Osteocyte (in vitro differentiated cells): ENCODE data around the gene RAD23B. TPM values are rescaled to one million over a fixed set of nuclear protein-coding genes. Genes with fewer than 3 reads are reported as not detected.

ENCODE experiments used
- DNase-seq: peaks from one replicate; pipeline ENCODE4 v3.0.0; 2021; ENCODE audit warnings: mixed read lengths; ENCODE audit not compliant: unreplicated experiment; ENCODE audit errors: extremely low spot score
- H3K27ac Mint-ChIP-seq: one replicate; pipeline ENCODE4 v1.8.0; 2021; ENCODE audit warnings: mild to moderate bottlenecking, mixed read lengths; ENCODE audit not compliant: unreplicated experiment
- H3K27me3 Mint-ChIP-seq: one replicate; pipeline ENCODE4 v1.8.0; 2021; ENCODE audit warnings: mixed read lengths; ENCODE audit not compliant: unreplicated experiment
- H3K36me3 Mint-ChIP-seq: one replicate; pipeline ENCODE4 v1.8.0; 2021; ENCODE audit warnings: mixed read lengths; ENCODE audit not compliant: unreplicated experiment
- H3K4me1 Mint-ChIP-seq: one replicate; pipeline ENCODE4 v1.8.0; 2021; ENCODE audit warnings: mixed read lengths; ENCODE audit not compliant: unreplicated experiment
- H3K4me3 Mint-ChIP-seq: one replicate; pipeline ENCODE4 v1.8.0; 2021; ENCODE audit warnings: mild to moderate bottlenecking, moderate library complexity, mixed read lengths; ENCODE audit not compliant: unreplicated experiment
- H3K9me3 Mint-ChIP-seq: one replicate; pipeline ENCODE4 v1.8.0; 2021; ENCODE audit warnings: mixed read lengths; ENCODE audit not compliant: unreplicated experiment
- CTCF ChIP-seq: fragments of 200-600 bp; sonication (generic); IDR thresholded peaks from 2 replicates; pipeline ENCODE4 v1.5.0; 2021; ENCODE audit warnings: antibody characterized with exemption, mild to moderate bottlenecking, moderate library complexity
- total RNA-seq: library from RNA; stranded (reverse); gene quantifications from 2 replicates; pipeline ENCODE4 v1.2.1, GENCODE V29; 2021

Gene RAD23B
- total RNA-seq, 1 donor from 2014 or later: 125 TPM

GRCh38 chr9:107333363-107333762, 50.3 kb downstream of the RAD23B start:
- DNase-seq: no peak
- Mint-ChIP-seq H3K4me3 (no peak overlapping the region), H3K4me1 (peaks cover 7% of the 10 kb centered on the region), H3K27ac (no peak overlapping the region), H3K36me3 (peaks cover 66% of the 10 kb centered on the region), H3K9me3 (no peaks in the 10 kb centered on the region), H3K27me3 (no peaks in the 10 kb centered on the region)
- TF ChIP-seq CTCF: no peak

- peak; percentile 53 for DNase-seq
- no peaks in the 10 kb centered on the region for H3K27me3 Mint-ChIP-seq
- TF ChIP-seq CTCF: no peak
- H3K36me3 Mint-ChIP-seq: peaks cover 64% of the 10 kb centered on the region
- H3K9me3 Mint-ChIP-seq: no peaks in the 10 kb centered on the region
- H3K4me1 Mint-ChIP-seq: peaks cover 10% of the 10 kb centered on the region
- H3K4me3 Mint-ChIP-seq: no peak overlapping the region
- no peak overlapping the region for H3K27ac Mint-ChIP-seq
These were observed 51.2 kb downstream of the RAD23B start for GRCh38 chr9:107334103-107334776.

- Mint-ChIP-seq H3K4me1 (peaks cover 10% of the 10 kb centered on the region), H3K36me3 (peaks cover 56% of the 10 kb centered on the region), H3K4me3 (no peak overlapping the region), H3K27me3 (no peaks in the 10 kb centered on the region), H3K9me3 (no peaks in the 10 kb centered on the region), H3K27ac (peak overlapping the region; percentile 31)
- no peak for TF ChIP-seq CTCF
- no peak for DNase-seq
These were observed 52.3 kb downstream of the RAD23B start for GRCh38 chr9:107335331-107335730.

GRCh38 chr9:107336718-107337360, 53.8 kb downstream of the RAD23B start:
- H3K27me3 Mint-ChIP-seq: no peaks in the 10 kb centered on the region
- peak; percentile 69 for DNase-seq
- H3K9me3 Mint-ChIP-seq: no peaks in the 10 kb centered on the region
- H3K36me3 Mint-ChIP-seq: peaks cover 41% of the 10 kb centered on the region
- peaks cover 13% of the 10 kb centered on the region for H3K4me1 Mint-ChIP-seq
- no peak for TF ChIP-seq CTCF
- no peak overlapping the region for H3K4me3 Mint-ChIP-seq
- H3K27ac Mint-ChIP-seq: peak overlapping the region; percentile 57

GRCh38 chr9:107337676-107338590, 54.9 kb downstream of the RAD23B start:
- no peaks in the 10 kb centered on the region for H3K27me3 Mint-ChIP-seq
- H3K27ac Mint-ChIP-seq: peak overlapping the region; percentile 4
- H3K4me1 Mint-ChIP-seq: peaks cover 13% of the 10 kb centered on the region
- peaks cover 34% of the 10 kb centered on the region for H3K36me3 Mint-ChIP-seq
- peak; percentile 69 for DNase-seq
- no peak for TF ChIP-seq CTCF
- H3K9me3 Mint-ChIP-seq: no peaks in the 10 kb centered on the region
- no peak overlapping the region for H3K4me3 Mint-ChIP-seq
